ENCODE data around the gene GRB2. TPM values are rescaled to one million over a fixed set of nuclear protein-coding genes. Genes with fewer than 3 reads are reported as not detected.
A peak's percentile ranks its signal among the peaks of the same experiment; 100 is the strongest.
"Not testable (repeated sequence)": the region's sequence is repeated elsewhere in the genome, so short reads cannot be mapped to it uniquely, and the experiment has no call there.

The GRB2 gene
- total and polyA plus RNA-seq, 7 donors, result 39.5 to 71.6 (median 65.0) TPM

GRCh38 chr17:75349589-75349988, 55.9 kb downstream of the GRB2 start:
- Histone ChIP-seq H3K4me3 (no peak overlapping the region), H3K27ac (no peak overlapping the region), H3K9me3 (no peaks in the 10 kb centered on the region), H3K4me1 (peaks cover 57% of the 10 kb centered on the region), H3K36me3 (ENCODE audit: insufficient read depth in 1 of 2, low read depth in 1 of 2) (no peaks in the 10 kb centered on the region), H3K27me3 (ENCODE audit: insufficient read depth in 3 of 3, low read length in 2 of 3) (no peaks in the 10 kb centered on the region)
- no peak for DNase-seq
- intact Hi-C loops (cut with DNase I), result loop anchor here in 1 of 2 donors (10.0 kb wide), 1 partner anchor 385 kb away; no protein-coding TSS in a partner anchor
- WGBS, 3 donors, result 94 to 95% (median 95%) methylated on average over 8 of the region's 8 CpGs
- ATAC-seq, result no peak
- no peak for TF ChIP-seq CTCF (IDR thresholded peaks at IDR 0.05)

- Histone ChIP-seq H3K9me3 (no peaks in the 10 kb centered on the region), H3K4me3 (no peak overlapping the region), H3K4me1 (peaks cover 68% of the 10 kb centered on the region), H3K36me3 (ENCODE audit: insufficient read depth in 1 of 2, low read depth in 1 of 2) (no peaks in the 10 kb centered on the region), H3K27me3 (ENCODE audit: insufficient read depth in 3 of 3, low read length in 2 of 3) (no peaks in the 10 kb centered on the region), H3K27ac (no peak overlapping the region)
- WGBS, 3 donors, result 95 to 97% (median 95%) methylated on average over 8 of the region's 8 CpGs
- intact Hi-C loops (cut with DNase I), result loop anchor here in 1 of 2 donors (10.0 kb wide), 1 partner anchor 386 kb away; no protein-coding TSS in a partner anchor
- no peak for DNase-seq
- no peak for TF ChIP-seq CTCF (IDR thresholded peaks at IDR 0.05)
- ATAC-seq, result no peak
Observed at GRCh38 chr17:75348386-75349012, 57.0 kb downstream of the GRB2 start.

GRCh38 chr17:75346906-75347305, 58.6 kb downstream of the GRB2 start:
- ATAC-seq (peak in 2 of 4 donors; percentile 18 to 40), DNase-seq (no peak)
- Histone ChIP-seq H3K27me3 (ENCODE audit: insufficient read depth in 3 of 3, low read length in 2 of 3) (no peaks in the 10 kb centered on the region), H3K4me3 (no peak overlapping the region), H3K36me3 (ENCODE audit: insufficient read depth in 1 of 2, low read depth in 1 of 2) (no peaks in the 10 kb centered on the region), H3K27ac (peak overlapping the region; percentile 23), H3K4me1 (peaks cover 73% of the 10 kb centered on the region), H3K9me3 (no peaks in the 10 kb centered on the region)
- intact Hi-C loops (cut with DNase I), result loop anchor here in 1 of 2 donors (10.0 kb wide), 1 partner anchor 388 kb away; no protein-coding TSS in a partner anchor
- 40 to 57% (median 42%) methylated on average over 6 of the region's 6 CpGs for WGBS, 3 donors
- no peak for TF ChIP-seq CTCF (IDR thresholded peaks at IDR 0.05)

- not testable (repeated sequence) for DNase-seq; H3K36me3 ChIP-seq (ENCODE audit: insufficient read depth in 1 of 2, low read depth in 1 of 2); H3K4me3 ChIP-seq; ATAC-seq; H3K9me3 ChIP-seq; H3K27me3 ChIP-seq (ENCODE audit: insufficient read depth in 3 of 3, low read length in 2 of 3); H3K27ac ChIP-seq
- 69 to 87% (median 84%) methylated on average over 9 of the region's 9 CpGs for WGBS, 3 donors
- peaks cover 76% of the 10 kb centered on the region for H3K4me1 ChIP-seq
- intact Hi-C loops (cut with DNase I), result loop anchor here in 1 of 2 donors (10.0 kb wide), 1 partner anchor 388 kb away; no protein-coding TSS in a partner anchor
Observed at GRCh38 chr17:75346368-75346767, 59.1 kb downstream of the GRB2 start.

- DNase-seq (no peak), ATAC-seq (no peak)
- no peak overlapping the region for H3K27ac ChIP-seq
- no peaks in the 10 kb centered on the region for H3K9me3 ChIP-seq
- H3K4me3 ChIP-seq, result no peak overlapping the region
- WGBS, 3 donors, result 56 to 65% (median 62%) methylated on average over 8 of the region's 8 CpGs
- H3K27me3 ChIP-seq (ENCODE audit: insufficient read depth in 3 of 3, low read length in 2 of 3), result no peaks in the 10 kb centered on the region
- no peaks in the 10 kb centered on the region for H3K36me3 ChIP-seq (ENCODE audit: insufficient read depth in 1 of 2, low read depth in 1 of 2)
- H3K4me1 ChIP-seq, result peaks cover 74% of the 10 kb centered on the region
- no peak for TF ChIP-seq CTCF (IDR thresholded peaks at IDR 0.05)
- intact Hi-C loops (cut with DNase I), result loop anchor here in 1 of 2 donors (10.0 kb wide), 1 partner anchor 389 kb away; no protein-coding TSS in a partner anchor
Observed at GRCh38 chr17:75345514-75346167, 59.8 kb downstream of the GRB2 start.
